ENCODE results near the gene F2.
"Not testable (repeated sequence)": the region's sequence is repeated elsewhere in the genome, so short reads cannot be mapped to it uniquely, and the experiment has no call there.

The F2 gene

DNA sequence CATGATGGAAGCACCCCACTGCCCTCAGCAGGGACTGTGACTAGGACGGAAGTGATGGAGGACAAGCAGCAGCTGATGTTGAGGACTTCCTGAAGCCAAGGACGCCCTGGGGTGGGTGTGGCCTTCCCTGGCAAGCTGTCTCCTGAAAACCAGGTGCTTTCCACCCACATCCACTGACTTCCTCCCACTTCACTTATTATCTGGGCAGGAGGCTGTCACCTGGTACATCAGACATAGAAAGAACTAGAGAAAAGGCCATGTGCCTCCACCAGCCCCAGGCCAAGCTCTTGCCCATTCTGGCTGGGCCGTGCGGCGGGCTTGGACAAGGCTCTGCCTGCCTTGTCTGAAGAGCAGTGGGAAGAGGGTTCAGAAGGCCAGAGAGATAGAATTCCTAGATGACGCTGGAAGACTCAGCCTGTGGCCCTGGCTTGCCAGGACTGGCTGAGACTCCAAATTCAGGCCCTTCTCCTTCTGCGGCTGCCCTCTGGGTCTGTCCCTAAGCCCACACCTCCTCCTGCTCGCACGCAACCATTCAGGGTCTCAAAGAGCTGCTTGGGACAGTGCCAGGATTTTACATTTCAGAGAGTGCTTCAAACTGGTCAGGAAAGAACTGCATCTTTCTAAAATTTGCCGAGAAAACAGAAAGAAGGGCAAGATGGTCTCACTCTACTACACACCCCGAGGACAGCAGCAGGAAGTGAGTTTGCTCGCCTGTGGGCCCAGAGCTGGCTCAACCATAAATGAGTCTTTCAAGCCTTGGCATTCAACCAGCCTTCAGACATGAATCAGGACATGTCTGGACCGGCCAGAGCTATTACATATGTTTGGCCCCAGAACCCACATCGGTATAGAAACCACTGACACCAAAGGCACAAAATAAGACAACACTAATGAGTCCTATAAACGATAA is 31.9 kb upstream of the F2 start:
- no peak for DNase-seq

DNA sequence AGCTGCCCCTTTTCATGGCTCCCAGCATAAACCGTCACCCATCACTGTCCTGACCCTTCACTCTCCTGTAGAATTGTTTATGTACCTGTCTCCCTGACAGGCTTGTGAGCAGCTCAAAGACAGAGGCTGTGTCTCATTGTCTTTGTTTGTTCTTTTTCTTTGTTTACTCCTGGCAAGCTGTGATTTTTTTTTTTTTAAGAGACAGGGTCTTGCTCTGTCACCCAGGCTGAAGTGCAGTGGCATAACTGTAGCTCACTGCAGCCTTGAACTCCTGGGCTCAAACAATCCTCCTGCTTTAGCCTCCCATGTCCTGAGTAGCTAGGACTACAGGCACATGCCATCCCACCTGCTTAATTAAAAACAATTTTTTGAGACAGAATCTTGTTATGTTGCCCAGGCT is 28.3 kb upstream of the F2 start:
- DNase-seq = no peak

DNA sequence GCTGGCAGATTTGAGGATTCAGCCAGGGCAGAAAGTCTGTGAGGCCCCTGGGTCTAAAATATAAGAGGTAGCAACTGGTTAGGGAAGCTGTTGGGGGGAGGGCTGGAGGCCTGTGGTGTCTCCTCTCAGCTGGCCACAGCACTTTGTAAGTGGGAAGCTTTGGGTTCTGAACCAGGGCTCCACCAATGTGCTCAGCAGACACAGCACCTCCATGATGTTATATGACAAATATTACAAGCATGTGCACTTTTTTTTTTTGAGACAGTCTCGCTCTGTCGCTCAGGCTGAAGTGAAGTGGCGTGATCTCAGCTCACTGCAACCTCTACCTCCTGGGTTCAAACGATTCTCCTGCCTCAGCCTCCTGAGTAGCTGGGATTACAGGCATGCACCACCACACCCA is 26.6 kb upstream of the F2 start:
- DNase-seq = no peak

DNA sequence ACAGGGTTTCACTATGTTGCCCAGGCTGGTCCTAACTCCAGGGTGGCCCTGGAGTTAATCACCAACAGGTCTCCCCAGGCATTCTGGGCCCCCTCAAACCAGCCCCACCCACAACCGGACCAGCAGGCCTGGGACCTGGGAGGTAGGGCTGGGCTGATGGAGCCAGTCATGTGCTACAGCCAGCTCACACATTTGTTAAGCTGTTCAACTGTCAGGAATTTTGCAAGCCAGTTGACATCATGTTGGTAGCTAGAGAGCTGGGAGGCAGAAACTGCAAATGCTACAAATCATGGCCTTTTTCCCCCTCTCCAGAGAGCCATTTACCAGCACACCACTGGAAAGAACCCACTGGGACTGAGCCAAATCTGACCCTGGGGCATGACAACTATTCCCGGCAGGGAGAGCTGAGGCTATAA is 25.4 kb upstream of the F2 start:
- no peak for DNase-seq

DNA sequence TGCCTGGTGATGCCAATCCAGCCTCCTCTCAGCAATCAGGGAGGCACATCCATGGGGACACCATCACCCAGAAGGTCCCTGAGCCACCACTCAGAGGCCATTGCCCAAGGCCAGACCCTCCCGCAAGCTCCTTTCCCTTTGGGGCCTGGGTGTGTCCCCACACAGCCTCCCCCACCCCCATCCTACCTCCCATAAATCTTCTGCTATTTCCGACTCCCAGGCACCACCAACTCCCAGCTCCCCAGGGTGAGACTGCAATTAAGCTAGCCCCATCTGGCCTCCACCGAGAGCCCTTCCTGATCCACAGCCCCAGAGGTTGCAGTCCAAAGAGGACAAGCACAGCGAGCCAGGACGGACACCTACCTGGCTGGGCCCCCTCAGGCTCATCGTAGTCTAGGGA is 24.9 kb upstream of the F2 start:
- DNase-seq = no peak

DNA sequence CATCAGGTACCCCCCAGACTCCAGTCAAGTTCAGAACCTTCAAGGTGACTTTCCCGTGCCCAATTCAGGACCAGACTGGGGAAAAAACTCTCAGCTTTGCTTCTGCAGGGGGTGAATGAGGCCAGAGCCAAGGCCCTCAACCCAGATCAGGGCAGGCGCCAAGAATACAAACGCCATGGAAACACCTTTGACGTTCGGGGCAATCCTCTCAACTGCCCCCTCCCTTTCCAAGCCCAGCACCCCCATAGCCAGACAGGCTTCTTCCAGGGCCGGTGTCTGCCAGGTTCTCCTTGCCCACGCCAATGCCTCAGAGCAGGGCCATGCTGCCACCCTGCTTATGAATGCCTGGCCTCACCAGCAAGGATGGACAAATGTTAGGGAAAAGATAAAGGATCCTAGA is 24.4 kb upstream of the F2 start:
- DNase-seq = no peak

DNA sequence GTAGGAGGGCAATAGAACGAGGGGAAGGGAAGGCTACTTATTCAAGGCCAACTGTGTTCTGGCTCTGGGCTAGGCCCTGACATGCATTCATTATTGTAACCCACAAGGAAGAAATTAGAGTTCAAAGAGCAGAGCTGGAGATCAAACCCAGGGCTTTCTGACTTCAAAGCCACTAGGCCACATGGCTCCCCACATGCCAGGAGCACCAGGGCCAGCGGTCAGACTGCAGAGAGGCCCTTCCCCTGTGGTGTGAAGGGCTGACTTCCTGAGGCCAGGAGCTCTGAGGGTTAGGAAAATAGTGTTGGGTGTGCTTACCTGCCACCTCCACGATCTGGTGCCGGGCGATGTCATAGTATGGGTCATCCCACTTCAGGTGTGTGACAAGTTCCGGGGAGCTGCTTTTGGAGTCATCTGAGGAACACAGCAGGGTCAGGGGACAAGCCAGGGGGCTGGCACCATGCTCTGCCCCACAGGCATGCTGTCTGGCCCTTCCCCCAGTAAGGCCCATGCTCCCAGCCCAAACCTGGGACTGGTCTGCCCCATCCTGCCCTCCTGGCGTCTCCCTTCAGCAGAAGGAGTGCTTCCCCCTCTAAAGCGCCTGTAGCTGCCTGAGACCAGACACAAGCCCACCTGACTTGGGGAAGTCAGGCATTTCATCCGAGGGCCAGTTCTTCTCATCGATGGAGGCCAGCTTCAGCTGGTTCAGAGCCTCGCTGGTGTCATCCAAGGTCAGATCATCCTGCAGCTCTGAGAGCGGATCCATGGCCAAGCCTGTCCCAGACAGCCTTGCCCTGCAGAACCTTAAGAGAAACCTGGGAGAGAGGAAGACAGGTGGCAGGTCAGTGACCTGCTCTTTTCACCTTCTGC is 23.4 kb upstream of the F2 start:
- no peak for DNase-seq

DNA sequence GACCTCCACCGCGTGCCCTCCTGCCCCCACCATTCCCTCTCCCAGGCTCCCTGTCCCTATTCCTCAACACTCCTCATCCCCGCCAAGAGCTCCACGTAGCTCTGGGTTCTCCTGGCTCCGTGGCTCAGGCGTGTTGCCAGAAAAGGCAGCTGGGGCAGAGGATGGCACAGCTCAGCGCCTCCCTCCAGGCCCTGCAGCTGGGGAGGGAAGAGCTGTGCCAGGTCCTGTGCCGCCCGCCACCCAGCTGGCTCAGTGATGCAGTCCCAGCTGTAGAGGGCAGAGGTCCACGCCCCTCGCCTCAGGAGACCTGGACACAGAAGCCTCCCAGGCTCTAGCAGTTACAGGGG is 22.8 kb upstream of the F2 start:
- DNase-seq = no peak

DNA sequence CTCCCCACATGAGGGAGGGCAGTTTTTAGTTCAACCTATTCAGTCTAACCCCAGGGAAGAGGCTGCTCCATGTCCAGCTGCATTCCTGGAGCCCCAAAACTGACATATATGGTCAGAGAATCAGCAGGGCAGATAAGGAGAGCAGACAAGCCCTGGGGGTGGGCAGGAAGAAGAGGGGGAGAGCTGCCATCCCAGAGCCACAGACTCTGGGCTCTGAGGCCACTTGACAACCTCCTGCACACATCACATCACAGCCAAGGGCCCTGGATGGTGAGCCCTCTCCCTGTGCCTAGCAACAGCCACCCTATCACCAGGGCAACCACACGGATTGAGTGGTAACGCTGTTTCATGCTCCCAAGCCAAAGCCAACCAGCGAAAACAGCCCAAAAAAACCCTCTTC is 21.7 kb upstream of the F2 start:
- DNase-seq = no peak

DNA sequence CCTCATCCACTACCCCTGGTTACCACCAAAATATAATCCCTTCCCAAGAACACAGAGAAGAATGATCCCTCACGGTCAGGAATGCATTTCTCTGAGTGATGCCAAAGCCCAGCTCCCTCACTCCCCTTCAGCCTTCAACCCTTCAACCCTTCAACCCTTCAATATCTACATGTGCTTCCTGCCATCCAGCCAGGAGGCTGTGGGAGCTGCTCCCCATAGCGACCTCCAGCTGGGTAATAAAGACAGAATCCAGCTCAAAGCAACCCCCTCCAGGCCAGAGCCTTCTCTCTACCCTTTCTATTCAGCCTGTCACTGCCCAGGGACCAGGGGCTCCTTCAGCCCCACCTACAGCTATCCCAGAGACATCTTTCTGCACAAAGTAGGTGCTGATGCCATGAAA is 21.3 kb upstream of the F2 start:
- no peak for DNase-seq

DNA sequence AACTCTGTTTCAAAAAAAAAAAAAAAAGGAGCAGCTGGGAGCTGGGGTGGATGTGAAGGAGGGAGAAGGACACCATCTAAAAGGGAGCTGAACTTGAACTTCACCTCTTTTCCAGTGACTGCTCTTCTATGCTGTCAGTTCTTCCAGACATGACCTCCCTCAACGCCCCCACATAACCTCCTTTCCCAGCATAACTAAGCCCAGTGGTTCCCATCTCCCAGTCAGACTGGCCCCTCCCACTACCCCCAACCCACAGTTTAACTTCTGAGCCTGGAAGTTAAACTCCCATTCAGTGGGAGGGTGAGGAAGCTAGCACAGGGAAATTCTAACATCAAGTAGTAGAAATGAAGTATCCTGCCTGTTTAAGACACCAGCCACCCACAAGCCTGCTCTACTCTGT is 20.4 kb upstream of the F2 start:
- no peak for DNase-seq

DNA sequence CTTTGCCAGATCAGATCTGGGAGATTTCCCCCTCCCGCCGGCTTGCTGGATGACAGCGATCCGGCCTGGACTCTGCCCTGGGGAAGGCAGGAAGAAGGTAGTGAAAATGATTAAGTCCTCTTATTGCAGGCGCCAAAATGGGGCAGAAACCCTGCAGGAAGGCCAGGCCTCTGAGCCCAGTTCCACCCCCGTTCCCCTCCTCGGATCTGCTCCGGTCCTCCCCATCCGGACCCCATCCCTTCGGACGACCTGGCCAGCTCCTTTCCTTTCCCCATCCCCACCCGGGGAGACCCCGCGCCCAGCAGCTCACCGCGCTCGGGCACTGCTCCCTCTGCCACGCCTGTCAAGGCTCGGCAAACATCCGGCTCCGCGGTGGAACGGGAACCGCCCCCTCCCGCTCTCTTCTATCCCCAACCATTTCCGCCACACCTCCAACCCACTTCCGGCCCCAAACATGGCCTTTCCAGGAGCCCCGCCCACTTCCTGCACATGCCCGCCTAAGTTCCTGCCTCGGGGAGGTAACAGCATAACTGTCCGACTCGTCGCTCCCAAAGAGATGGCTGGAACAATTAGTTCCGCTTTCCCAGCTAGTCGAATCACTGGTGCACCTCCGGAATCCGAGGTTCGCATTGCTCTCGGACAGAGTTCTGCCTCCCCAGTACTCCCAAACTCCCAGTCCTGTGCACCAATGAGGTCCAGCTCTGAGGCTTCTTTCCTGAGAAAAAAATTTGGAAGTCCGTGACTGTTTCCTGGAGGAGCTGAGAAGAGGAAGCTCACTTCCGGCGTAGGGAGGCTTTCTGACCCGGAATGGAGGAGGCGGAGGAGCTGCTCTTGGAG is 18.6 kb upstream of the F2 start, which contains the start of the genes ARHGAP1 and ZNF408:
Gene ARHGAP1, minus strand, starts transcription at position 379 of the 837 bp plus-strand sequence. CDS start 4,512 bp downstream, outside the sequence.
Gene ZNF408, plus strand, starts transcription at position 791 of the 837 bp plus-strand sequence. Its CDS starts 17 bp downstream, at position 808.
- peak; percentile 98 for DNase-seq

DNA sequence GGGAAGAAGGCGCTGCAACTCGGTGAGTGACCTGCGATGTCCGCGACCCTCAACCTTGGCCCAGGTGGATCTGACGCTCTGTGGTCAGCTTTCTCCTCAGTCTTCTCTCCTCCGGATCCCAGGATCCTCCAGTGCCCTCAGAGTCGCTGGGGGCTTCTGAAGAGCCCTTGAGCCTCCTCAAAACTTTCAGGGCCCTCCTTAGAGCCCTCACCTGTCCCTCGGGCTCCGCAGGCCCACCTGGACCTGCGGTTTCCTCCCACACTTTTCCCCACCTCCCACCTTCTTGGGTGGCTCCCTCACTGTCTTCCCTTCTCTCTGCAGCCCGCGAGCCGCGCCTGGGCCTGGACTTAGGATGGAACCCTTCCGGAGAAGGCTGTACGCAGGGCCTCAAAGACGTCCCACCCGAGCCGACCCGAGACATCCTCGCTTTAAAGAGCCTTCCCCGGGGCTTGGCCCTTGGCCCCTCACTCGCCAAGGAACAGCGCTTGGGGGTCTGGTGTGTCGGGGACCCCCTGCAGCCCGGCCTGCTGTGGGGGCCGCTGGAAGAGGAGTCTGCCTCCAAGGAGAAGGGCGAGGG is 17.8 kb upstream of the F2 start:
- no peak for DNase-seq

DNA sequence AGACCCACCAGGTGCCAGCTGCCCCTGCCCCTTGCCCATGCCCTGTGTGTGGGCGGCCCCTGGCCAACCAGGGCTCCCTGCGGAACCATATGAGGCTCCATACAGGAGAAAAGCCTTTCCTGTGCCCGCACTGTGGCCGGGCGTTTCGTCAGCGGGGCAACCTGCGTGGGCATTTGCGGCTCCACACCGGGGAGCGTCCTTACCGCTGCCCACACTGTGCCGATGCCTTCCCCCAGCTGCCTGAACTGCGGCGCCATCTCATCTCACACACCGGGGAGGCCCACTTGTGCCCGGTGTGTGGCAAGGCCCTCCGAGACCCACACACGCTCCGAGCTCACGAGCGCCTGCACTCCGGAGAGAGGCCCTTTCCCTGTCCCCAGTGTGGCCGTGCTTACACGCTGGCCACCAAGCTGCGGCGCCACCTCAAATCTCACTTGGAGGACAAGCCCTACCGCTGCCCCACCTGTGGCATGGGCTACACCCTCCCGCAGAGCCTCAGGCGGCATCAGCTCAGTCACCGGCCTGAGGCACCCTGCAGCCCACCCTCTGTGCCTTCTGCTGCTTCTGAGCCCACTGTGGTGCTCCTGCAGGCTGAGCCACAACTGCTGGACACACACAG is 13.8 kb upstream of the F2 start:
- DNase-seq = no peak

DNA sequence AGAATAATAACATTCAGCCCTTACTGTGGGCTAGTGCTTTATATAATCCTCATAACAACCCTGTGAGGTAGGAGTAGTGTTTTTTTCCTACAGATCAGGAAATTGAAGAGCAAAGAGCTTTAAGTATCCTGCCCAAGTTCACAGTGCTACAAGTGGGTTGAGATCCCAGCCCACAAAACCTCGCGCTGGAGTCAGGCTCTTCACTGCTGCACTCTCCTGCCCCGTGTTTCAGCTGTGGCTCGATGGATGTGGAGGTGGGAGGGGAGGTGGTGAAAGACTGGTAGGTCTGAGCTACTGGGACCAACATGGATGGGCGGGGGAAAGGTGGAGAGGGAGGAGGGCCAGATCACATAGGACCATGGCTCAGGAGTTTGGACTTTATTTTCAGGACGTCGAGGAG is 12.1 kb upstream of the F2 start:
- no peak for DNase-seq

DNA sequence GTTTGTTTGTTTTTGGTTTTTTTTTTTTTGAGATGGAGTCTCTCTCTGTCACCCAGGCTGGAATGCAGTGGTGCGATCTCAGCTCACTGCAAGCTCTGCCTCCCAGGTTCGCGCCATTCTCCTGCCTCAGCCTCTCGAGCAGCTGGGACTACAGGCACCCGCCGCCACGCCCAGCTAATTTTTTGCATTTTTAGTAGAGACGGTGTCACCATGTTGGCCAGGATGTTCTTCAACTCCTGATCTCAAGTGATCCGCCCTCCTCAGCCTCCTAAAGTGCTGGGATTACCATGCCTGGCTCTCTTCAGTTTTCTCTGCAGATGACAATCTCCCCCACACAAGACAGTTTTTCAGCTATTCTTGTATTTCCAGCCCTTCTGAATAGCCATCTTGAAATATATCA is 9.7 kb upstream of the F2 start:
- not testable (repeated sequence) for DNase-seq

DNA sequence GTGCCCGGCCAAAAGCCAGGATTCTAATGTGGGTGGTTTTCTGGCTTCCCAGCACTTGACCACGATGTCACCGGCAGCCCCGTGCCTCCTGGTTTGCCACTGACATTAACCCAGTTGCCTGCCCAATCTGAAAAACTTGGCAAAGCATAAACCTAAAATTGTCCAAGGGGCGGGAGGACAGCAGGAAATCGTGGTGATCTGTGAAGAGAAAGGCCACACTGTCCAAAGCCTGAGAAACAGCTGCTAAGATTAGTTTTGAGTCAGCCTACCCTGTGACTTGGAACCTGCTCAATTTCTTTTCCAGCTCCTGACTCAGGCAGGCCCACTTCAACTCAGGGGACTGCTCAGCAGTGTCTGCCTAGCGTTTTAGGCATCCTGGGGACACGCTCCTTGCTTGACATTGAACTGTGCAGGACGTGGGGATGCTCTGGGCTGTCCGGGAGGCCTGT is 8.2 kb upstream of the F2 start:
- DNase-seq = no peak

DNA sequence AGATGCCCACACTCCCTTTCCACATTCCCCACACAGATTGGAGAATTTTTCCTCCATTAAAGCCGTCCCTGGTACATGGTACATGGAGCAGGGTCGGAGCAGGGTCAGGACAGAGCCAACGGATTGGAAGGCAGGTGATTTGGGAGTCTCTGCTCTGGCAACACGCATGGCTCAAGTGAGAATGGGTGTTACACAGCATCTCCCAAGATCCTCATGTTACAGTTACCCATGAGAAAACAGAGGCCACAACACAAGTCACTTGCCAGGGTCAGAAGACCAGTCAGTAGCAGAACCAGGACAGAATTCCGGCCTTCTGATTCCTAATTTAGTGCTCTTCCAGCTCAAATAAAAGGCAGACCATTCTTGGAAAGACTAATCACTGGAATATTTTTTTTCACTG is 7.7 kb upstream of the F2 start:
- no peak for DNase-seq

DNA sequence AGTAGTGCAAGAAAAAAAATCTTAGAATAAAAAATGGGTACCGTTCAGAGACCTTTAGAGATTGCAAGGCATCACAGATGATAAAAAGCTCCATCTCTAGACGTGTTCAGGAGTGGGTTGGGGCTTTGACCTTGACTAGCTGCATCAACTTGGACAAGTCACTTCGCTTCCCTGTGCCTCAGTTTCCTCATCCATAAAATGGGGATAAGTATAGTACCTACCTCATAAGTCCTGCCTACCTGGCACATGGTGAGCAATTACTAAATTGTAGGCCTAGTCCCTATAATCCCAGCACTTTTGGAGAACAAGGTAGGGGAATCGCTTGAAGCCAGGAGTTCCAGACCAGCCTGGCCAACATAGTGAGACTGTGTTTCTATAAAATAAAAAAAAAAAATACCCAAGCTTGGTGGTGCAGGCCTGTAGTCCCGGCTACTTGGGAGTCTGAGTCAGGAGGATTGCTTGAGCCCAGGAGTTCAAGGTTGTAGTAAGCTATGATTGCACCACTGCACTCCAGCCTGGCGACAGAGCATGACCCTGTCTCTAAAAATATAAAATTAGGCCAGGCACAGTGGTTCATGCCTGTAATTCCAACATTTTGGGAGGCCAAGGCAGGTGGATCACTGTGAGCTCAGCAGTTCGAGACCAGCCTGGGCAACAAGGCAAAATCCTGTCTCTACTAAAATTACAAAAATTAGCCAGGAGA is 6.0 kb upstream of the F2 start:
- no peak for DNase-seq

DNA sequence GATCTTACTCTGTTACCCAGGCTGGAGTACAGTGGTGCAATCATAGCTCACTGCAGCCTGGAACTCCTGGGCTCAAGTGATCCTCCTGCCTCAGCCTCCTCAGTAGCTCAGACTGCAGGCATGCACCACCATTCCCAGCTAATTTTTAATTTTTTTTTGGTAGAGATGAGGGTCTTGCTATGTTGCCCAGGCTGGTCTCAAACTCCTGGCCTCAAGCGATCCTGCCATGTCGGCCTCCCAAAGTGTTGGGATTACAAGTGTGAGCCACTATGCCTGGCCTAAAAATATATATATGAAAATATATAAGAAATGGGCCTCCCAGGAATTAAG is 1.2 kb upstream of the F2 start:
- not testable (repeated sequence) for DNase-seq
